Gastroesophageal sphincter (tissue), 3 donors: ENCODE data around the gene CHRM5.

Experiments
- CTCF ChIP-seq, 4 experiments: fragments of 200-600 bp in 2 of 4; fragments of 450-650 bp in 2 of 4; sonication (generic) in 1 of 4; IDR thresholded peaks; one replicate each; pipeline ENCODE4 v1.5.1; 2017 to 2019; ENCODE audit warnings: antibody characterized with exemption in 4 of 4, mild to moderate bottlenecking in 2 of 4, moderate library complexity in 2 of 4
- POLR2AphosphoS5 ChIP-seq: sonication (generic); formaldehyde crosslinking; IDR thresholded peaks from one replicate; pipeline ENCODE4 v1.6.1; 2017; ENCODE audit warnings: antibody characterized with exemption

GRCh38 chr15:34031987-34032760 lies 63.9 kb downstream of the CHRM5 start:
- TF ChIP-seq CTCF (IDR thresholded peaks at IDR 0.05) (no peak), POLR2AphosphoS5 (no peak)
